Fibroblast of lung (primary cell): ENCODE measurements around the gene SPTB.
"Not testable (repeated sequence)": the region's sequence is repeated elsewhere in the genome, so short reads cannot be mapped to it uniquely, and the experiment has no call there.

Source experiments
- CTCF ChIP-seq, 2 donors: IDR thresholded peaks in 1 of 2; conservative IDR thresholded peaks in 1 of 2; 1 replicate in 1 of 2; 2 replicates in 1 of 2; pipeline ENCODE4 v1.5.1; 2011 to 2012; ENCODE audit warnings: low read length in 2 of 2, control low read depth in 1 of 2, inconsistent platforms in 1 of 2, low read depth in 1 of 2, mild to moderate bottlenecking in 1 of 2
- EZH2 ChIP-seq: IDR thresholded peaks from 2 replicates; pipeline ENCODE4 v1.5.1; 2012; ENCODE audit warnings: low read length, control low read depth, mild to moderate bottlenecking; ENCODE audit errors: missing control alignments

- not testable (repeated sequence) for TF ChIP-seq CTCF (conservative IDR thresholded peaks at IDR 0.05 in 1 of 2, IDR thresholded peaks at IDR 0.05 in 1 of 2; ENCODE audit: low read depth in 1 of 2, low read length in 2 of 2); EZH2
Measured at GRCh38 chr14:64805646-64806045, 74.1 kb downstream of the SPTB start.
